ENCODE results near the gene TRIL. TPM values are rescaled to one million over a fixed set of nuclear protein-coding genes. Genes with fewer than 3 reads are reported as not detected.

The TRIL gene, protein sequence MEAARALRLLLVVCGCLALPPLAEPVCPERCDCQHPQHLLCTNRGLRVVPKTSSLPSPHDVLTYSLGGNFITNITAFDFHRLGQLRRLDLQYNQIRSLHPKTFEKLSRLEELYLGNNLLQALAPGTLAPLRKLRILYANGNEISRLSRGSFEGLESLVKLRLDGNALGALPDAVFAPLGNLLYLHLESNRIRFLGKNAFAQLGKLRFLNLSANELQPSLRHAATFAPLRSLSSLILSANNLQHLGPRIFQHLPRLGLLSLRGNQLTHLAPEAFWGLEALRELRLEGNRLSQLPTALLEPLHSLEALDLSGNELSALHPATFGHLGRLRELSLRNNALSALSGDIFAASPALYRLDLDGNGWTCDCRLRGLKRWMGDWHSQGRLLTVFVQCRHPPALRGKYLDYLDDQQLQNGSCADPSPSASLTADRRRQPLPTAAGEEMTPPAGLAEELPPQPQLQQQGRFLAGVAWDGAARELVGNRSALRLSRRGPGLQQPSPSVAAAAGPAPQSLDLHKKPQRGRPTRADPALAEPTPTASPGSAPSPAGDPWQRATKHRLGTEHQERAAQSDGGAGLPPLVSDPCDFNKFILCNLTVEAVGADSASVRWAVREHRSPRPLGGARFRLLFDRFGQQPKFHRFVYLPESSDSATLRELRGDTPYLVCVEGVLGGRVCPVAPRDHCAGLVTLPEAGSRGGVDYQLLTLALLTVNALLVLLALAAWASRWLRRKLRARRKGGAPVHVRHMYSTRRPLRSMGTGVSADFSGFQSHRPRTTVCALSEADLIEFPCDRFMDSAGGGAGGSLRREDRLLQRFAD
- total RNA-seq, result 24.7 and 27.5 TPM in 2 replicates

DNA sequence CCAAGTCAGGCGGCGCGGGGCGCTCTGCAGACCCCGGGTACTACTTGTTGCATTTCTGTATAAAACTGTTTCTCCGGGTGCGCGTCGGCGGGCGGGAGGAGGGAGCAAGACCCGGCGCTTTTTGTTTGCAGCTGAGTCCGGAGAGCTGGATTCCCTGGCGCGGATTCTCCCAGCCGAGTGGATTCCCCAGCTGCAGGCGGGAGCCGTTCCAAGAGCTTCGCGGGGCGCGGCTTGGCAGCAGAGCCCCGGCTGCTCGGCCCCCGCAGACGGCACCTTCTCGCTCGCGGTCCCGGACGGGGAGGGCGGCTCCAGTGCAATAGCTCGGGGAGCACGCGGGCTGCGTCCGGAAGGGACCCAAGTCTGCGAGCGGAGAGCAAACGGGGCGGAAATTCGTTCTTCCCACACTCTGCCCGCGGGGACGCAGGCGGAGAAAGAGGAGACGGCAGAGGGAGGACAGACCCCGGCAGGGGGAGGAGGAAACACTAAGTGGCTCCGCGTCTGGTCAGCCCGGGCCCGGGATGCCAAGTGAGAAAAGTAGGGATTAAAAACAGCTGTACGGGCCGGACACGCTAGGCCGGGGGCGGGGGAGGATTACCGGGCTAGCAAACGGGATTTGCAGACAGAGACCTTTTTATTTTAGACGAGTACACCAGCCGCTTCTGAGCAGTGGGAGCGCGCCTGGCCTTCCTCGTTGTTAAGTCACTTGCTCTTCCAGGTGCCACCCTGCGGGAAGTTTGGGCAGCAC is at the start of gene TRIL:
Gene TRIL, minus strand, starts transcription at position 96 of the 745 bp plus-strand sequence. CDS start 284 bp downstream, outside the sequence.
- peak; percentile 55 for DNase-seq

DNA sequence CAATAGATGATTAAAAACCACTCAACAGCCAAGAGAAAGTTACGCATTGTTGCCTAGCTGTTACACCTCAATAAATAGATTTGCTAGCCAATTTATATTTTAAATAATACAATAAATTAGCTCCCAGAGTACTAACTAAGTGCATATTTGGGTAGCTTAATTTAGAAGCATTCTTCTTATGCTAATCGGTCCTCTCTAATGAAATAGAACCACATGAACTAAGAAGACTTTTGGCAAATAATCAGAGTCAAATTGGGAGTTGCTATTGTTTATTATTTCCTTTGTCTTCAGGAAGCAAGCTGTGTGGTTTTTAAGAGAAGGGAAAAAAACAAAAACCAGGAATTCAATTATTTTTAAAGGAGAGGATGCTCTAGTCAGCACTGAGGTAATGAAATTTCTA is 49.0 kb upstream of the TRIL start:
- DNase-seq, result no peak

DNA sequence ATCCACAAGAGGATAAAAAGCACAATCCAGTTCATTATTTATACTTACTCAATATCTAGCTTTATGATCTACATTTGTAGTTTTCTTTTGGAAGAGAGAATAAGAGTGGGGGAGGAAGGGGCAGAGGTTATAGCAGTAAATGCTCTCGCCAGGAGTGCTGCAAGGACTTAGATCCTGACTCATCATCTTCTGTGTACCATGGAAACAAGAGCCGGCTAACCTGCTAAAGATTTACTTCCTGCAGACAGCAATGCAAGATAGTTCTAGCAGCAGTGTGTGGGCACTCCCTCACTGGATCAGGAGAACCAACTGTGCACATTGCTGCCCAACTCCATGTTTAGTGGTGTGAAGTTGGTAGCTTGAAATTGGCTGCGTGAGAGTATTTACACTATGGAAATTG is 47.7 kb upstream of the TRIL start:
- DNase-seq, result no peak

GRCh38 chr7:29005406-29005805 is 47.3 kb upstream of the TRIL start:
- no peak for DNase-seq

- DNase-seq, result no peak
These were observed 45.6 kb upstream of the TRIL start for GRCh38 chr7:29003703-29004102.

- DNase-seq, result no peak
These were observed 42.6 kb upstream of the TRIL start for GRCh38 chr7:29000717-29001076.

DNA sequence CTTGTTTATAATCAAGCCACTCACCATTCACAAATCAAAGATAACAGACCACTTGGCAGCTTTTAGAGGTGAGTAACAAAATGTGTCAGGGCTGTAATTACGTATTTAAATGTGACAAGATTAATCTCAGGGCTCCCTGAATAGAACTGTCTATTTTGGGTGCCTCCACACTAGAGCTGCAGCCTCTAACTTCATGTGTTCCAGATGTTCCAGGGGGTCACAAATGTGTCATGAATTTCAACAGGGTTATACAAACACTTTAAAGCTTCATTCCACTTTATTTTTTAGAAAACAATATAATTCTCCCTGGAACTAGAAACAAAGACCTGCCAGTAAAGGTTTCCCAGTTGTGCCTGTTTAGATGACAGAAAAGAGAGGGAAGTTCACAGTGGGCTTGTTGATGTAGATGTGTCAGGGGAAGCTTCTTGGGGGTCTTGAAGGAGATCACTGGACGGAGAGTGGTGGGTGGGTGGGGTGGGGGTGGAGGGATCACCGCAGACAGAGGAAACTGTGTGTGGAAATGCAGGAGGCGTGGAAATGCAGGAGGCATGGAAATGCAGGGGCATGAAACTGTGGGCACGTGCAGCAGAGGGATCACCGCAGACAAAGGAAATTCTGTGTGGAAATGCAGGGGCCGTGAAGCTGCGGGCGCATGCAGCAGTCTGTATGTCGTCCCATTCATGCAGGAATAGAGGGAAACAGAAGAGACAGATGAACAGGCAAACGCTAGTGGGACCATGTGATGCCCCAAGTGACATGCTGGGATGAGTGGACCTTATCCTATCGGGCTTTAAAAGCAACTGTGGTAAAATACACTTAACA is 42.0 kb upstream of the TRIL start:
- DNase-seq, result no peak

- no peak for DNase-seq
These were observed 41.3 kb upstream of the TRIL start for GRCh38 chr7:28999427-28999826.

DNA sequence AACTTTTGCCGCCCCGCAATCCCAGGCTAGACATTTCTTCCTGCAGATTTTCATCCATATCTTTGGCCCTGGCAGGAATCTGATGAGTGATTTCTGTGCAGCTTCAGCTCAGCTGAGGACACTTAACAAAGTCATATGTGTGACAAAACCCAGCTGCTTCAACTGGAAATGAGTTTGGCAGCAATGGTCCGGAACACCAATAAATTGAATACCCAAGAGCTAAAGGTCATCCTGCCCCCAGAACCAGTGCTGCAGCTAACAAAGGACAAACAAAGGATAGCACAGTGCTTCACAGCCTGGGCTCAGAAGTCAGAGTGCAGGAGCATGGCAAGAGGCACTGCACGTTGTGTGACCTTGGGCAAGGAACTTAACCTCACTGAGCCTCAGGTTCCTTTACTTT is 40.0 kb upstream of the TRIL start:
- DNase-seq, result no peak

DNA sequence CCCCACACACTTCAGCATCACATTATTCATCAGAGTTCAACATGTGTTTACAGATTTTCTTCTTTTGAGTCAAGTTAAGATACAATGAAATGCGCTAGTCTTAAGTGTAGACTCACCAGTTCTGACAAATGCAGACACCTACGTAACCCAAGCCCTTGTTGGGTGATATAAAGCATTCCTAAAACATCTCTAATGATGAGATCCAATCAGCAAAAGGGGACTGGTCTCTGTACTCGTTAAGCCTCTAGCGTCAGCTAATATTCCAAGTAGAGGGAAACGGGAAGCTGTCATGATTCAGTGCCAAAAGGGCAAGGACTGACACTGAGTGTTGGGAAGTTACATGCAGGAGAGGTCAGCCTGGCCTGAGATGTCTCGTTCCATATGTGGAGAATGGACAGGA is 38.7 kb upstream of the TRIL start:
- DNase-seq, result no peak

- no peak for DNase-seq
These were observed 35.2 kb upstream of the TRIL start for GRCh38 chr7:28993371-28993770.

DNA sequence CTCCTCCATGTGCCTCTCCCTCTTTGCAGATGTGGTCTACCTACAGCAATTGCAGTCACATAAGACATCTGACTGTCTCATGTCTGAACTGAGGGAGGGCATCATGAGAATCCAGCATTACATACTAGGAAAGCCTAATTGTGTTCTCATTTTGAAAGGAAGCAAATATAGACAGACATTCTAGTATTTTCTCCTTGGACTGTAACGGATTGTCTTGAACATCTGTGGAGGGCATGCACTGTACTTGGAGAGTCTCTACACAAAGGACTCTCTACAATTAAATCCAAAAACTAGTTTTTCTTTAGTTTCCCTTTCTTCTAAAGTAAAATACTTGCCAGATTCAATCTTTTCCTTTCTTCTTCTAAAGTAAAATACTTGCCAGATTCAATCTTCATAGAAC is 34.7 kb upstream of the TRIL start:
- DNase-seq, result no peak

DNA sequence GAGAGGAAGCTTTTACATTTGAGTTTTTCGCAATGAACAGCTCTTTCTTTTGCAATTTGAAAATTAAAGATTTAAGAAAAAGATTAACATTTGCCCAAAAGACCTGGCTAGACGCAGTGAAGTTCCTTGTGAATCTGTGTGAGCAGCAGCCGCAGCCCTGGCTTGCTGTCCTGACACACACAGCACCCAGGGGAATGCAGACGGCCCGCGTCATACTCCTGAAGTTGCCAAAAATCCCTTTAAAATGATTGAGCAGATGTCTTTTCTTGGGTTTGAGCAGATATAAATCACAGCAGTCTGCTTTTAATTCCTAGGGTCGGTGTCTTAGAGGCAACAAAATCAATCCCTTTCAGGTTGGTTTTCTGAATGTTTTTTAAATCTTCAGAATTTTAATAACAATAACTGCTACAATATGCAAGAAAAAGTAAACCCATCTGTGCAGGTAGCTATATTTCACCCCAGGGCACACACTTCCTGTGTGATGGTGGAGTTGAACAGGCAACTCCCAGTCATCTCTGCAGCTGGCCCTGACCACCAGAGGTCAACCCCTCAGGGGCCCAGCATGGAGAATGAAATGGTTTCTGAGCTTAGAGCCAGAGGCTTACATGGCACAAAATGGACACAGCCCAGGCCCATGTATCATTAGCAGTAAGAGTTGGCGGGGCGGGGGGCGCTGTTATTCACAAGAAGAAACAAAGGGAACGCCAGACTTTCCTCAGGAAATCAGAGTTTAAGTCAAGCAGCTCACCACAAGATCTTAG is 32.2 kb upstream of the TRIL start:
- no peak for DNase-seq

- no peak for DNase-seq
These were observed 31.3 kb upstream of the TRIL start for GRCh38 chr7:28989211-28989980.

DNA sequence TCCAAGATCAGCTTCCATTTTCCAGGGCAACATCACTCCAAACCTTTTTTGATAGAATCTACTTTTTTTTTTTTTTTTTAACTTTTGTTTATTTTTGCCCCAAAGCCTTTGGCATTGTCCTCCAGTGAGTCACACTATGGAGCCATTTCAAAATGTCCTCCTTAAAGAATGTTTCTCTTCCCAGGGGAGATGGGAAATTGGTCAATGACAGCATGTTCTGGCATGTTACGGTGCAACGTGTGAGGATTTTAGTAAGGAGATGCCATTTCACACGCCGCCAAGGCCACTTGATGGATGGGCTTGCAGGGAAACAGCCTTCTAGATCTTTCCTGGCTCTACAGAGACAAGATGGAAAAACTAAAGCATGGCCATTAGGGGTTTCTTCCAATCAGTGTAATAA is 30.7 kb upstream of the TRIL start:
- no peak for DNase-seq

- no peak for DNase-seq
These were observed 30.0 kb upstream of the TRIL start for GRCh38 chr7:28988091-28988490.

DNA sequence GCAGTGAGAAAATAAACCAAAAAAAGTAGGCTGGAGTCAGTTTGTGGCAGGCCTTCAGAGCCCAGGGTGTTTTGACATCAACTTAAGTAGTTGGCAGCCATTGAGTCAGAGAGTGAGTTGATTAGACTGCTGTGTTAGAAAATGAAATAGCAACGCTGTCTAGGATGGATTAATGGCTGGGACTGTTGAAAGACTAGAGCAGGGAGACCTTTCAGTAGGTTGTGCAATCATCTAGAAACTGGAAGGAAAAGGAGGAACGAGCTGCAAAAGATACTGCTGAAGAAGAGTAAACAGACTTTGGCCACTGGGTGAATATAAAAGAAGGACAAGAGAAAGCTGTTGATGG is 28.6 kb upstream of the TRIL start:
- no peak for DNase-seq

DNA sequence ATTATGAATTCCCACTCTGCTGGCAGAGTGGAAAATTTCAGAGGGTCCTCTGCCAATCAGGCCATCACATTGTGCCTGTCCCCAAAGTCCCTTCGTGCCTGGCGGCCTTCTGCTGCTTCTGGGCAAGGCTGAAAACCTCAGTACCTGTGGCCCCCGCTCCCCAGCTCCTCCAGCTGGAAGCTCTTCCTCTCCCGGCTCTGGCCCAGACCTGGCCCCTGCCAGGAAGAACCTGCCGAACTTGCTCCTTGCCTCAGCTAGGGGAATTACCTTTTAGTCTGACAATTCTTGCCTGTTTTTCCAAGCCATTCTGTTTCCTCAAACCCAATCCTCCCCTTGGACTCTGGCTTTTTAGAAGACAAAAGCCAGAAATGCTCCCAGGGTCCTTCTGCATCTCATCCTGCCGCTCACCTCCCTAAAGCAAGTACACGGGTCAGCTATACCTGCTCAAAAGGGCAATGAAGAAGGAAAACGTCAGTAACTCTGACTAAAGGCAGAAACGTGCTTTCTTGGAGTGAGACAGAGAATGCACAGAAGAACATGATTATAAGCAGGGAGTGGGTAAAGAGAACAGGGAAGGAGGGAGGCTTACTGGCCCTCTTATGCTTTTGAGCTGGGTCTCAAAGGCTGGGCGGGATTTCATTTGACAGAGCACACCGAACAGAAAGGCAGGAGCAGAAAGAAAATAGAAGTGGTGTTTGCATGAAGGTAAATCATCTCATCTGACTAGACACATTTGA is 28.1 kb upstream of the TRIL start:
- no peak for DNase-seq

DNA sequence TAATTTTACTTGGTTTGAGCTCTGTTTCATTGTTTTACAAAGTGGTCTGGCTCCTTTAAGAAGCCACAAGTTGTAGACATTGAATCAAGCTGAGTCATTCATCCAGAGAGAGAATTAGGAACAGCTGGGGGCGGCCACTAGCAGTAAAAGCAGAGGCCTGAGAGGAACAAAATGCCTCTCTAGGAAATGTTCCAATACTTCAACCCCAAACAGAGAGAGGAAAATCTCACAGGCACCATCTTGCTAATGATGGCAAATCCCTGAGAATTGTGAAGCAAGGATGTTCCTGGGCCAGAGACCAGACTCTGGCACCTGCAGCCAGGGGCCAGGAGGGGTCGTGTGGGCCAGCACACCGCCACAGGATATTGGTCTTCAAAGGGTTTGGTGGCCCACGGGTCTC is 26.5 kb upstream of the TRIL start:
- peak; percentile 32 for DNase-seq

DNA sequence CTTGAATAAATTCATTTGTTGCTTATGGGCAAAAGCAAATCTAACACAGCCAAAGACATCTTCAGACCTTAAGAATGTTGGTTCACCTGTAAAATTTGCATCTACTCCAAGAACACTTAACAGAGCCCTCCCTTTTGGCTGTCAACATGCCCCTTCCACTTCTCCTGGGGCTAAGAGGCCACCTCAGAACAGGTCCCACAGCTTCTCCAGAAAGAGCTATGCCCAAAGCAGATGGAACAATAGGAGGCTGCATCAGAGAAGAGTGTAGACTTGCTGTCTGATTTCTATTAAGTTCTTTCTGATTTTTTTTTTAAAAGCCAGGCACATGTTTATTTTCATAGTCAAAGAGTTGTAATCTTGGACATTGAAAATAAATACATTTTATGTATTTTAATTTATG is 26.1 kb upstream of the TRIL start:
- DNase-seq, result no peak

Measured in dermis blood vessel endothelial cell (primary cell).